Measurements from ENCODE around the gene POLR3H. TPM values are rescaled to one million over a fixed set of nuclear protein-coding genes. Genes with fewer than 3 reads are reported as not detected.
"Not testable (repeated sequence)": the region's sequence is repeated elsewhere in the genome, so short reads cannot be mapped to it uniquely, and the experiment has no call there.

Gene POLR3H
- 1 to 10 TPM; 5.6 to 8.4 (median 7.0) TPM for total RNA-seq

DNA sequence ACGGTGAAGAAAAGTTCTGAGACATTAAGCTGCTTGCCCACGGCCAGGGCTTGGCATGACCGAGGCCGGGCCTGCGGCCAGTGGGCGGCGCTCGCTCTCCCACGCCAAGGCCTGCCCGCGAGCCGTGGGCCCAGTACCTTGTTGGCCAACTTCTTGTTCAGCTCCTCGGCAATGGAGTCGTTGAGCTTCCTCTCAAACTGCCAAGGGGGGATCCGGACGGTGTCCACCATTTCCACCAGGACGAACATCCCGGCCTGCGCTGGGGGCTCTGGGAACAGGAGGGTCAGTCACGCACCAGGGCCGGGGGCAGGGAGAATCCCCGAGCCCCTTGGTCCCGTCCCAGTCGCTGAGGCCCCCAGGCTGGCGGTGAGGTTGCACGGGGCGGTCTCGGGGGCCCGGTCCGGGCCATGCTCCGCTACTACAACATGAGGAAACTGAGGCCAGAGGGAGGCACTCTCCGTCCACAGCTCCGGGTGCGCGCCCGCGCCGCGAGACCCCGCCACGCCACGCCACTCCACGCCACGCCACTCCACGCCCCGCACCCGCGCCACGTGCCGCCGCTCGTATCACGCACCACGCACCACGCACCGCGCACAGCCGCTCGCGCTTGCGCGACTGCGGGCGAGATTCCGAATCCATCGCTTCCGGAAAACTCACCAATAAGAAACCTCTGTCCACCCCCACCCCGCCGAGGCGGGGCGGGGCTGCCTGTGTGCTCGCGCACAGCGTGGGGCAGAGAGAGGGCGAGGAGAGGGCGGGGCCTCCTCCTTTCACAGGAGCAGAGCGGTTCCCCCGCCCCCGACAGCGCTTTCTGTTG is at the start of gene POLR3H:
Gene POLR3H, minus strand, starts transcription at position 617 of the 817 bp plus-strand sequence. Its CDS starts 369 bp downstream, at position 248.
- Histone ChIP-seq H3K9me3 (no peaks in the 10 kb centered on the region), H3K27me3 (no peaks in the 10 kb centered on the region), H3K4me1 (peaks cover 10 to 35% (median 28%) of the 10 kb centered on the region in 4 donors), H3K4me3 (peak within 1 kb of the TSS; percentile 58 to 90 (median 78)), H3K36me3 (no peaks in the 10 kb centered on the region), H3K27ac (peak within 1 kb of the TSS; percentile 89 to 96 (median 92))
- in situ Hi-C loops (cut with MboI; ENCODE audit: low pct_ligation_motif_present in 1 of 4, low pct_unique_long_range_greater_than_20kb in 1 of 4, low sequenced_read_pairs in 3 of 4) = no loop called here
- TF ChIP-seq POLR2A (IDR thresholded peaks at IDR 0.05) (peak; percentile 9), POLR2AphosphoS5 (IDR thresholded peaks at IDR 0.05) (peak in 2 of 3 donors; percentile 5 to 56), EP300 (IDR thresholded peaks at IDR 0.05; ENCODE audit: low read depth) (no peak)
- TF ChIP-seq, protein P1, sequence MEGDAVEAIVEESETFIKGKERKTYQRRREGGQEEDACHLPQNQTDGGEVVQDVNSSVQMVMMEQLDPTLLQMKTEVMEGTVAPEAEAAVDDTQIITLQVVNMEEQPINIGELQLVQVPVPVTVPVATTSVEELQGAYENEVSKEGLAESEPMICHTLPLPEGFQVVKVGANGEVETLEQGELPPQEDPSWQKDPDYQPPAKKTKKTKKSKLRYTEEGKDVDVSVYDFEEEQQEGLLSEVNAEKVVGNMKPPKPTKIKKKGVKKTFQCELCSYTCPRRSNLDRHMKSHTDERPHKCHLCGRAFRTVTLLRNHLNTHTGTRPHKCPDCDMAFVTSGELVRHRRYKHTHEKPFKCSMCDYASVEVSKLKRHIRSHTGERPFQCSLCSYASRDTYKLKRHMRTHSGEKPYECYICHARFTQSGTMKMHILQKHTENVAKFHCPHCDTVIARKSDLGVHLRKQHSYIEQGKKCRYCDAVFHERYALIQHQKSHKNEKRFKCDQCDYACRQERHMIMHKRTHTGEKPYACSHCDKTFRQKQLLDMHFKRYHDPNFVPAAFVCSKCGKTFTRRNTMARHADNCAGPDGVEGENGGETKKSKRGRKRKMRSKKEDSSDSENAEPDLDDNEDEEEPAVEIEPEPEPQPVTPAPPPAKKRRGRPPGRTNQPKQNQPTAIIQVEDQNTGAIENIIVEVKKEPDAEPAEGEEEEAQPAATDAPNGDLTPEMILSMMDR (IDR thresholded peaks at IDR 0.05) = peak; percentile 47 to 64 (median 60)
- 0 to 1% methylated on average over 3 to 61 of the region's 80 CpGs for WGBS, 2 donors (ENCODE audit: low coverage in 1 of 2)
- intact Hi-C loops (cut with DNase I; ENCODE audit: low total_unique reads) = no loop called here
- peak; percentile 99 for DNase-seq

DNA sequence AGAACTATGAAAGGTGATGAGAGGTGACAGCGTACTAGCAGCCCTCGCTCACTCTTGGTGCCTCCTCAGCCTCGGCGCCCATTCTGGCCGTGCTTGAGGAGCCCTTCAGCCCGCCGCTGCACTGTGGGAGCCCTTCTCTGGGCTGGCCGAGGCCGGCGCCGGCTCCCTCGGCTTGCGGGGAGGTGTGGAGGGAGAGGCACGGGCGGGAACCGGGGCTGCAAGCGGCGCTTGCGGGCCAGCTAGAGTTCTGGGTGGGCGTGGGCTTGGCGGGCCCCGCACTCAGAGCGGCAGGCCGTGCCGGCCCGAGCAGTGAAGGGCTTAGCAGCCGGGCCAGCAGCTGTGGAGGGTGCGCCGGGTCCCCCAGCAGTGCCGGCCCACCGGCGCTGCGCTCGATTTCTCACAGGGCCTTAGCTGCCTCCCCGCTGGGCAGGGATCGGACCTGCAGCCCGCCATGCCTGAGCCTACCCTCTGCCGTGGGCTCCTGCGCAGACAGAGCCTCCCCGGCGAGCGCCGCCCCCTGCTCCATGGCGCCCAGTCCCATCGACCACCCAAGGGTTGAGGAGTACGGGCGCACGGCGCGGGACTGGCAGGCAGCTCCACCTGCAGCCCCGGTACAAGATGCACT is 49.2 kb upstream of the POLR3H start:
- H3K27me3 ChIP-seq; H3K27ac ChIP-seq; DNase-seq; intact Hi-C loops (cut with DNase I; ENCODE audit: low total_unique reads); H3K36me3 ChIP-seq; in situ Hi-C loops (cut with MboI; ENCODE audit: low pct_ligation_motif_present in 1 of 4, low pct_unique_long_range_greater_than_20kb in 1 of 4, low sequenced_read_pairs in 3 of 4); H3K9me3 ChIP-seq; H3K4me3 ChIP-seq: not testable (repeated sequence)
- 96% methylated on average over 33 of the region's 51 CpGs; no CpG with 5 or more reads in 1 of the 2 donors for WGBS, 2 donors (ENCODE audit: low coverage in 1 of 2)
- peaks cover 5 to 14% (median 7%) of the 10 kb centered on the region in 4 donors for H3K4me1 ChIP-seq

DNA sequence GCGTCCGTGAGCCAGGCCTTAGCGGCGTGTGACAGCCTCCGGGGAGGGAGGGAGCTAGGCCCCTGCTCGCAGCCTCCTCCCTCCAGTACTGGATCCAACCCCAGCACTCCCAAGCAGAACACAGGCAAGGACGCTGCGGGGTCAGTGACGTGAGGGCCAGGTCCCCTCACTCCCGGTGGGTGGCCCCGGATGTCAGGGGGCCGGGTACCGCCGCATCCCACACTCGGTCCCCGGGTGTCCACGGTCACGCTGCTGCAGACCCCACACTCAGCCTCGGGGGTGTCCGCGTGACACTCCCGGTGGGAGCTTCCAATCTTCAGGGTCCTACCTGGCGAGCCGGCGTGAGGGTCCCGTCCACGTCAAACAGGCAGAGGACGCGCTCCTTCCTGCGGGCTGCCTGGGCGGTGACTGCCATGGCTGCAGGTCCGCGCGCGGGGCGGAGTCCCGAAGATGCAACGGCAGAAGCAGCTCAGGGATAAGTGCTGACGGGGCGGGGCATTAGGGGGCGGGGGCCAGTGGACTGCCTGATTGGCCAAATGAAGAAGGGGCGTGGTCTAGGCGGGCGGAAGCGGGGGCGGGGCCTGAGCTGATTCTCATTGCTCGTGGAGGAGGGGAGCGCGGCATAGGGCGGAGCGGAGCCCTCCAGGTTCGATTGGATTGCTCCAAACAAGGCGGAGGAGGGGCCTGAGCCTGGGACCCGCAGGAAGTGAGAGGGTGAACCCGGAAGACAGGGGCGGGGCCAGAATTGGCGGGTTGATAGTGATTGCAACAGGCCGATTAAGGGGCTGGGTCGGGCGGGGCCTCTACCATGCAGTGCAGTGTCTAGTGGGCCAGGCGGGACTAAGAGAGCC is 45.3 kb upstream of the POLR3H start, which contains the start of gene PMM1:
Gene PMM1, minus strand, starts transcription at position 450 of the 851 bp plus-strand sequence. Its CDS starts 35 bp downstream, at position 415.
- intact Hi-C loops (cut with DNase I; ENCODE audit: low total_unique reads) = no loop called here
- peak; percentile 99 for TF ChIP-seq POLR2A (IDR thresholded peaks at IDR 0.05)
- TF ChIP-seq POLR2AphosphoS5 (IDR thresholded peaks at IDR 0.05) = peak; percentile 97 to 99 (median 99)
- TF ChIP-seq, protein P1 (IDR thresholded peaks at IDR 0.05) = no peak
- TF ChIP-seq EP300 (IDR thresholded peaks at IDR 0.05; ENCODE audit: low read depth) = peak; percentile 3
- no peaks in the 10 kb centered on the region for H3K27me3 ChIP-seq

DNA sequence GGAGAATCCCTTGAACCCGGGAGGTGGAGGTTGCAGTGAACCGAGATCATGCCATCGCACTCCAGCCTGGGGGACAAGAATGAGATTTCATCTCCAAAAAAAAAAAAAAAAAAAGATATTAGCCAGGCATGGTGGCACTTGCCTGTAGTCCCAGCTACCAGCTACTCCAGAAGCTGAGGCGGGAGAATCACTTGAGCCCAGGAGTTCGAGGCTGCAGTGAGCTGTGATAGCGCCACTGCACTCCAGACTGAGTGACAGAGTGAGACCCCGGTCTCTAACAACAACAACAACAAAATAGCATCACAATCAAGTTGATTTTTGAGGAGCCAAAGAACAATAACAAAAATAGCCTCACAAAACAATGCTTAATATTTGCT is 43.1 kb upstream of the POLR3H start:
- Histone ChIP-seq H3K4me3 (peak overlapping the region in 1 of 4 donors; percentile 97), H3K27me3 (no peaks in the 10 kb centered on the region), H3K27ac (peak overlapping the region; percentile 86 to 91 (median 88)), H3K9me3 (no peaks in the 10 kb centered on the region), H3K36me3 (peaks cover 0 to 21% (median 0%) of the 10 kb centered on the region in 4 donors), H3K4me1 (peaks cover 3 to 29% (median 12%) of the 10 kb centered on the region in 4 donors)
- DNase-seq = no peak
- in situ Hi-C loops (cut with MboI; ENCODE audit: low pct_ligation_motif_present in 1 of 4, low pct_unique_long_range_greater_than_20kb in 1 of 4, low sequenced_read_pairs in 3 of 4) = no loop called here
- TF ChIP-seq POLR2A (IDR thresholded peaks at IDR 0.05) (no peak), POLR2AphosphoS5 (IDR thresholded peaks at IDR 0.05) (no peak), EP300 (IDR thresholded peaks at IDR 0.05; ENCODE audit: low read depth) (no peak)
- TF ChIP-seq, protein P1 (IDR thresholded peaks at IDR 0.05) = no peak
- 55 to 72% methylated on average over 5 to 7 of the region's 7 CpGs for WGBS, 2 donors (ENCODE audit: low coverage in 1 of 2)
- intact Hi-C loops (cut with DNase I; ENCODE audit: low total_unique reads) = no loop called here

More for the DNA sequence above, 45.3 kb upstream of the POLR3H start, which contains the start of gene PMM1:
- peak; percentile 100 for DNase-seq
- Histone ChIP-seq H3K9me3 (no peaks in the 10 kb centered on the region), H3K36me3 (peaks cover 0 to 4% (median 0%) of the 10 kb centered on the region in 4 donors), H3K4me3 (peak within 1 kb of the TSS; percentile 67 to 97 (median 76)), H3K4me1 (peaks cover 3 to 29% (median 12%) of the 10 kb centered on the region in 4 donors), H3K27ac (peak within 1 kb of the TSS; percentile 86 to 91 (median 88))
- 0% methylated on average over 60 of the region's 61 CpGs; no CpG with 5 or more reads in 1 of the 2 donors for WGBS, 2 donors (ENCODE audit: low coverage in 1 of 2)
- in situ Hi-C loops (cut with MboI; ENCODE audit: low pct_ligation_motif_present in 1 of 4, low pct_unique_long_range_greater_than_20kb in 1 of 4, low sequenced_read_pairs in 3 of 4) = no loop called here
